ENCODE results near the gene COL5A1.

Gene COL5A1

GRCh38 chr9:134616341-134616740 lies 25.3 kb upstream of the COL5A1 start:
- Histone ChIP-seq H3K9me3 (ENCODE audit: low read depth, low read length) (peaks cover 16% of the 10 kb centered on the region; the same call in 1 of the 2 replicates), H3K36me3 (ENCODE audit: insufficient read depth, low read length) (no peaks in the 10 kb centered on the region), H3K27ac (no peak overlapping the region), H3K9ac (ENCODE audit: insufficient read length) (no peak overlapping the region), H3K4me3 (no peak overlapping the region)
- DNase-seq (ENCODE audit: low read depth, low spot score), result no peak
- TF ChIP-seq EZH2 (IDR thresholded peaks at IDR 0.05) (no peak), POLR2AphosphoS5 (IDR thresholded peaks at IDR 0.05; ENCODE audit: borderline replicate concordance, low read depth, low read length) (no peak), FOXP2 (optimal IDR thresholded peaks at IDR 0.05; ENCODE audit: control extremely low read depth, extremely low read length, insufficient read depth) (no peak)

GRCh38 chr9:134617246-134617645 lies 24.4 kb upstream of the COL5A1 start:
- no peak overlapping the region for H3K4me3 ChIP-seq
- TF ChIP-seq POLR2AphosphoS5 (IDR thresholded peaks at IDR 0.05; ENCODE audit: borderline replicate concordance, low read depth, low read length) (no peak), EZH2 (IDR thresholded peaks at IDR 0.05) (no peak), FOXP2 (optimal IDR thresholded peaks at IDR 0.05; ENCODE audit: control extremely low read depth, extremely low read length, insufficient read depth) (no peak)
- H3K9me3 ChIP-seq (ENCODE audit: low read depth, low read length), result peaks cover 13% of the 10 kb centered on the region; the same call in 1 of the 2 replicates
- DNase-seq (ENCODE audit: low read depth, low spot score), result no peak
- H3K9ac ChIP-seq (ENCODE audit: insufficient read length), result no peak overlapping the region
- no peaks in the 10 kb centered on the region for H3K36me3 ChIP-seq (ENCODE audit: insufficient read depth, low read length)
- no peak overlapping the region for H3K27ac ChIP-seq

- TF ChIP-seq POLR2AphosphoS5 (IDR thresholded peaks at IDR 0.05; ENCODE audit: borderline replicate concordance, low read depth, low read length) (no peak), FOXP2 (optimal IDR thresholded peaks at IDR 0.05; ENCODE audit: control extremely low read depth, extremely low read length, insufficient read depth) (no peak)
- no peak overlapping the region for H3K9ac ChIP-seq (ENCODE audit: insufficient read length)
- no peak overlapping the region for H3K27ac ChIP-seq
- DNase-seq (ENCODE audit: low read depth, low spot score), result no peak
- H3K9me3 ChIP-seq (ENCODE audit: low read depth, low read length), result peaks cover 8% of the 10 kb centered on the region; the same call in 1 of the 2 replicates
- H3K36me3 ChIP-seq (ENCODE audit: insufficient read depth, low read length), result no peaks in the 10 kb centered on the region
- H3K4me3 ChIP-seq, result no peak overlapping the region
These were observed 23.8 kb upstream of the COL5A1 start for GRCh38 chr9:134617836-134618162.

GRCh38 chr9:134618163-134618832 lies 23.3 kb upstream of the COL5A1 start:
- TF ChIP-seq FOXP2 (optimal IDR thresholded peaks at IDR 0.05; ENCODE audit: control extremely low read depth, extremely low read length, insufficient read depth), result no peak
- no peak for TF ChIP-seq POLR2AphosphoS5 (IDR thresholded peaks at IDR 0.05; ENCODE audit: borderline replicate concordance, low read depth, low read length)
- no peak for TF ChIP-seq EZH2 (IDR thresholded peaks at IDR 0.05)
- DNase-seq (ENCODE audit: low read depth, low spot score), result no peak
- H3K27ac ChIP-seq, result no peak overlapping the region

GRCh38 chr9:134618833-134619447 lies 22.7 kb upstream of the COL5A1 start:
- TF ChIP-seq EZH2 (IDR thresholded peaks at IDR 0.05), result no peak
- no peak for TF ChIP-seq FOXP2 (optimal IDR thresholded peaks at IDR 0.05; ENCODE audit: control extremely low read depth, extremely low read length, insufficient read depth)
- TF ChIP-seq POLR2AphosphoS5 (IDR thresholded peaks at IDR 0.05; ENCODE audit: borderline replicate concordance, low read depth, low read length), result no peak
- Histone ChIP-seq H3K36me3 (ENCODE audit: insufficient read depth, low read length) (no peaks in the 10 kb centered on the region), H3K27ac (no peak overlapping the region), H3K9ac (ENCODE audit: insufficient read length) (no peak overlapping the region), H3K4me3 (no peak overlapping the region), H3K9me3 (ENCODE audit: low read depth, low read length) (peaks cover 5% of the 10 kb centered on the region; the same call in 1 of the 2 replicates)
- no peak for DNase-seq (ENCODE audit: low read depth, low spot score)

More at GRCh38 chr9:134618163-134618832, 23.3 kb upstream of the COL5A1 start:
- Histone ChIP-seq H3K9ac (ENCODE audit: insufficient read length) (no peak overlapping the region), H3K9me3 (ENCODE audit: low read depth, low read length) (peaks cover 6% of the 10 kb centered on the region; the same call in 1 of the 2 replicates), H3K36me3 (ENCODE audit: insufficient read depth, low read length) (no peaks in the 10 kb centered on the region), H3K4me3 (no peak overlapping the region)

- no peaks in the 10 kb centered on the region for H3K9me3 ChIP-seq (ENCODE audit: low read depth, low read length)
- no peak for TF ChIP-seq FOXP2 (optimal IDR thresholded peaks at IDR 0.05; ENCODE audit: control extremely low read depth, extremely low read length, insufficient read depth)
- TF ChIP-seq EZH2 (IDR thresholded peaks at IDR 0.05), result no peak
- no peak for TF ChIP-seq POLR2AphosphoS5 (IDR thresholded peaks at IDR 0.05; ENCODE audit: borderline replicate concordance, low read depth, low read length)
- no peak overlapping the region for H3K27ac ChIP-seq
- no peak overlapping the region for H3K9ac ChIP-seq (ENCODE audit: insufficient read length)
- no peaks in the 10 kb centered on the region for H3K36me3 ChIP-seq (ENCODE audit: insufficient read depth, low read length)
- no peak overlapping the region for H3K4me3 ChIP-seq
- DNase-seq (ENCODE audit: low read depth, low spot score), result no peak
These were observed 22.1 kb upstream of the COL5A1 start for GRCh38 chr9:134619448-134619982.

- H3K4me3 ChIP-seq, result no peak overlapping the region
- no peak overlapping the region for H3K9ac ChIP-seq (ENCODE audit: insufficient read length)
- no peak overlapping the region for H3K27ac ChIP-seq
- no peak for TF ChIP-seq EZH2 (IDR thresholded peaks at IDR 0.05)
- TF ChIP-seq FOXP2 (optimal IDR thresholded peaks at IDR 0.05; ENCODE audit: control extremely low read depth, extremely low read length, insufficient read depth), result no peak
- TF ChIP-seq POLR2AphosphoS5 (IDR thresholded peaks at IDR 0.05; ENCODE audit: borderline replicate concordance, low read depth, low read length), result no peak
- DNase-seq (ENCODE audit: low read depth, low spot score), result no peak
- no peaks in the 10 kb centered on the region for H3K36me3 ChIP-seq (ENCODE audit: insufficient read depth, low read length)
- H3K9me3 ChIP-seq (ENCODE audit: low read depth, low read length), result no peaks in the 10 kb centered on the region
These were observed 21.5 kb upstream of the COL5A1 start for GRCh38 chr9:134619983-134620661.

All from SK-N-MC (cell line).